Adipose tissue (tissue), 3 donors: ENCODE results near the gene FGF12. TPM values are rescaled to one million over a fixed set of nuclear protein-coding genes. Genes with fewer than 3 reads are reported as not detected.

Experiments
- H3K27ac ChIP-seq: one replicate; pipeline ENCODE4 v1.5.1; 2013; ENCODE audit warnings: low read depth, low read length
- WGBS, 3 donors: extraction: QIAGEN DNeasy Blood & Tissue Kit; methylation state at CpG; one replicate each; pipeline ENCODE4 v1.1.7; 2013; 5-methylcytosine and 5-hydroxymethylcytosine counted together
- polyA plus RNA-seq, 3 donors: library from polyadenylated mRNA; stranded (reverse); fragments of 200-250 nt; gene quantifications; one replicate each; pipeline ENCODE4 v1.2.3, GENCODE V29; 2013
- donor health status: healthy with polysubstance abuse.
- donor health status: Bipolar disorder and iron deficiency.
- donor health status: healthy.

The FGF12 gene
- polyA plus RNA-seq, 3 donors, result 0.79 to 5.9 (median 2.6) TPM

DNA sequence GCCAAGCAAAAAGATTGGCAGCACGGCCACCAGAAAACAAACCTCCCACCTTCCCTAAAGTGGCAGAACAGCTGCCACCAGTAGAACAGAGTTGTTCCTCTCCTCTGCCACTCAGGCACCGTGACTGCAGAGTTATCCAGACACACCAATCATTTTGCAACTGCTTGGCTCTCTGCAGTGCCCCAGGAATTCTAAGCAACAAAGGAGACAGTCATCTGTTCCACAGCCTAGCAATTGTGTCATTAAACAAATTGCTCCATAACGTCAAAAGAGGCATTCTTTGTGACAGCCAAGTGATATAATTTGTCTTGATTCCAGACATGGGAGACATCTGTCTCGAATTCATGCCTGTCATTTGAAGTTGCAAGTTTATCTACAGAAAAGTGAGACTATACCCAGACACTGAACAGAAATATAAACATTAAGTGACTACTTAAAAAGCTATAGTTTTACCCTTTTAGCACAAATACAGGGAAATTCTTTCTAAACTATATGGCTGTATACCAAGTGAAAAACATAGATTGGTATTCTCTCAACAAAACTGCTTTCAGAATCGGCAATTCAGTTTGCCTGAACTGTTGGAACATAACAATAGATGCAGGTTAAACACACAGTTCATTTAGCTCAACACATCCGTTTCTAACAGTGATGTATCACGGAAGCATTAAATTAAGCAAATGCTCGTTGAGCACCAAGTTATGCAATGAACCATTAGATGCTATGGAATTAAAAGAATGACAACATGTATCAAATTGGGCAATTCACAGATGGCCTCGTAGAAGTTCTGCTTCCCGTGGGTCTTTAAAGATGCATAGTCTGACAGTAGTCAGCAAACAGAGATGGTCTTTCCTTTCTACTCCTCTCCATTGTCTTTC is 281.3 kb downstream of the FGF12 start:
- WGBS, 3 donors, result 41 to 44% (median 44%) methylated on average over 10 of the region's 10 CpGs
- H3K27ac ChIP-seq, result no peak overlapping the region

DNA sequence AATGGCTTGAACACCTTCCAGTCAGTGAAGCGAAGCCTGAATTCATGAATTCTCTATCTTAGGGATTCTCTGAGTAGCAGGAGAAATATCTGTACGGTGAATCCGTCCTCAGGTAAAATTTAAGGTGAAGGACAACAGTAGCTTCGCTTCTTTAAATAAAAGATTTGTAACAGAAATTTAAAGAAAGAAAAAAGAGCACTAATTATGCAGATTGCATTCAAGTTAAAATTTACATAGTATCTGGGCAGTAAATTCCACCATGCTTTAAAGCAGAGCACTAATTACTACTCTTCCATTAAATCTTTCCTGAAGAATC is 282.6 kb downstream of the FGF12 start:
- H3K27ac ChIP-seq, result no peak overlapping the region
- 32 to 37% (median 37%) methylated on average over 4 of the region's 4 CpGs for WGBS, 3 donors

DNA sequence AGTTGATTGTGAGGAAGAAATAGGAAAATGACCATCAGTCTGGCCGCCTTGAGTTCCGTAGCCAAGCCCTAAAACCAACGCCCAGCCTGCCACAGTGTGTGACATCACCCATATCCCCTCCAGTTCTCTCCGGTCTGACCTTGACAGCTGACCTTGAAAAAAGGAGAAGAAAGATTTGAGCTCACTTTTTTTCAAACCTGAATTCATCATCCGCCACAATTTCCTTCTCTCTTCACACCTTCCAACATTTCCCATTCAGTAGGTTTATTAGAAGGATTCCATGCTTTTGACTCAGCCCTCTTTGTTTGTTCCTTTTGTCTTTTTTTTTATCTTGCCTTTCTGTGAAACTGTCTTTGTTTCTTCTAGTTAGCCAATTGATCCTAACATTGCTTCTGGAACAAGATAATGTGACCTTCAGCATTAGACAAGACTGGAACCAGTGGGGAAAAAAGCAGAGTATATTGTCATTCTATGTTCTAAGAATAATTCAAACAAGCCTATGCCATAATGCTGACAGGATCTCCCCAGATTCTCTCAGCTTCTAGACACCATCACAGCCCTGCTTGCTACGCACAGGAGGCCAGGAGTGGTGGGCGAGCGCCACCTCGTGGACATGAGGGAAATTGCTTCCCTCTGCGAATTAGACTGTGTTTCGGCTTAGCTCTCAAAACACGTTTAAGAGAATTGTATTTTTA is 283.1 kb downstream of the FGF12 start:
- WGBS, 3 donors, result 18 to 26% (median 18%) methylated on average over 12 of the region's 12 CpGs
- H3K27ac ChIP-seq, result no peak overlapping the region

DNA sequence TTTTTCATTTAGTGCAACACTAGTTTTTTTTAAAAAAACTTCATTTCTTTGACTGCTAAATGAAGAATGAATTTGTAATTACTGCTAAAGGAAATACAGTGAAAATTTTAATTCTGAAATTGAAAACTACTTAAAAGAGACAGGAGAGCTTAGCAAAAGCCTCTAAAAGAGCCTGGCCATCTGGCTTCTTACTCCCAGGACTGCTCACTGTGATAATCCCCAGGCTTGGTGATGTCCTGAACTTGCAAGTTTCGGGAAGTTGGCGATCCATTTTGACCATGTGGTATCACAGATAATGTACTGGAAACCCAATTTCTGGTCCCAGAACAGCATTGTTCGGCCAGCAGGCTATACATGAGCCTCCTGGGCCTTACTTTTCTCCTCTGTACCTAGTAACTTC is 292.1 kb downstream of the FGF12 start:
- 62 to 81% (median 71%) methylated on average over 3 of the region's 3 CpGs for WGBS, 3 donors
- H3K27ac ChIP-seq, result no peak overlapping the region

DNA sequence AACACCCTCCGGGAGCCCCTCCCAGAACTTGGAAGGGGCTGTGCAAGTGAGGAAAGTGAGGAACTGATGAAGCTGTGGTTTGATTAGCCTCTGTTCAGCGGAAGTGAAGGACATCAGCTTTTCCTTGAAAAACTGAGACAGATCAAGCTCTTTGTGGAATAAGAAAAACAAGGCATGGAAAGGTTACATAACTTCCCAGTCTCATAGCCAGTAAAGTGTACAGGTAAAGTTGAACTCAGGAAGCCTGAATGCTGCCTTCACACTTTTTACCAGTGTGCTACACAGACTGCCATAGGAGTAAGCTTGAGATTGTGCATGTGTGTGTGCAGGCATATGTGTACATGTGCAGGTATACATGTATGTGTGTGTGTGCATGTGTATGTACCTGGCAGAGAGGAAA is 293.2 kb downstream of the FGF12 start:
- WGBS, 3 donors, result 70 to 87% (median 79%) methylated on average over 2 of the region's 2 CpGs
- no peak overlapping the region for H3K27ac ChIP-seq

DNA sequence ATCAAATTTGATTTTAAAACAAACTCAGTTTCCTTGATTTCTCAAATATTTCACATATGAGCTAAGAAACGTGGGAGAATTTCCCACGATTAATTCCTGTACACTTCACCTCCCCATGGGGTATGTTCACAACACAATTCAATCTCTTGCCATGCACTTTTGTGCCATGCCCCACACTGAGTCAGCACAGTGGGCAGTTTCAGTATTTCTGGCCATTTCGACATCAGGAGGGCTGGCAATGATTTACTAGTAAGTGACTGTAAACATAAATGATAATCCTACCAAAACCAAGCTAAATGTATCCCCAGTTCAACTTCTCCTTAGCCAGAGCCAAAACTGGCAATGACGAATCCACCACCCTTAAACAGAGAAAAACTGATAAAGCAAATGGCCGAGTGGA is 293.6 kb downstream of the FGF12 start:
- 27 to 68% (median 67%) methylated on average over 5 of the region's 5 CpGs for WGBS, 3 donors
- no peak overlapping the region for H3K27ac ChIP-seq

DNA sequence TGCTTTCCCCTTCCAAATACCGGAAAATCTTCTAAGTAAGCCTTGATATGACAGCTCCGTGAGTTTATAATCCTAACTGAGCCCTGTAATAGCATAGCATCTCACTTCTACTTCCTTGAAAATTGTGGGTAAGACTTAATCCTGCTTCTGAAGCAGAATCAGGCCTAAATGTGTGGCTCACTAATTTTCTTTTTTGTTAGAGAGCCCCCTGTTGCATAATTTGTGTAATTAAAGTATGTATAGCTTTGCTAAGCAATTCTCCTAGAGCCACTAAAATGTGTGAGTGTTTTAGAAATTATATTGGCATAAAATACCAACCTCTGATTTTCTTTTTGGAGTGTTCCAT is 304.4 kb downstream of the FGF12 start:
- no peak overlapping the region for H3K27ac ChIP-seq
- WGBS, 3 donors, result 69 to 92% (median 80%) methylated on average over 2 of the region's 2 CpGs

DNA sequence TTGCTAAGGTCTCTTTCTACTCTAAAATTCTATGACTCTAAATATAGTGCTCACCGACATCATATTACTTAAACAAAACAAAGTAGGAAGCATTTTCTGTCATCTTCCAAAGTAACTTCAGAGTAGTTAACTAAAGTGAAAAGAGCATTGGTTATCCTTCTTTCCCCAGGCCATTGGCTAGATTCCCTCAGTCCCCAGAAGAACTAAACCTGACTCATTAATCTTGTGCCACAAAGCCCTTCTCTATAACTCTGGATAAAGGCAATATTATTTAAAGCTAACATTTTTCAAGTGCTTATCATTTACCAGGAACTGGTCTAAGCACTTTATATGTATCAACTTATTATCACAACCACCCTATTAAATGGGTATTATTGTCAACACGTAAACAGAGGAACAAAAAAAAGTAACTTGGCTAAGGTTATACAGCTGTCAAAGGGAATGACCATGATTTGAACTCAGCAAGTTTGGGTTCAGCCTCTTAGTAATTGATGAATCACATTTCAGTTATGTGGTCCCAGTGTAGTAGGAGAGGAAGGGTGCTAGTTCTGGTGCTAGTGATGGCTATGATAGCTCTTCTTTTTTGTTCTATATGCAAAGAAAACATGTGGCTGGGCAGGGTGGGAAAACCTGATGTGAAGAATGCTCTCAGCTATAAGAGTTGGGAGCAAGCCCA is 304.9 kb downstream of the FGF12 start:
- 62 to 83% (median 79%) methylated on average over 2 of the region's 2 CpGs for WGBS, 3 donors

DNA sequence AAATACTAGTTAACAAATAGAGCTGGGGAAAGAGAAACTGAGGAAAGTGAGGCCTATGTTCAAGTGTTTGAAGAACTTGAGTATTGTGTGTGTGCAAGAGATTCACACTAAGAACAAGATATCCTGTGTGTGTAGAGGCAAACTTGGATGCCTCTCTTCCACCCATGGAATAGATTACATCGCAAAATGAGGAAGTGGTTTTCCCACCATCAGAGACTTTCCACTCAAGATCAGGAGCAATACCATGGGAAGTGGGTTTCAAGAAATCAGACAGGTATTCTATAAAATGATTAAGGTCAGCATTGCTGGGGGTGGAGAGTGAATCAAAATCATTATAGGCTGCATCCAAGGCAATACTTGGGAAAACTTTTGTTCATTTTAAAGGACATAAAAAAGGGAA is 308.0 kb downstream of the FGF12 start:
- 58 to 94% (median 60%) methylated on average over 1 of the region's 1 CpG for WGBS, 3 donors
- no peak overlapping the region for H3K27ac ChIP-seq

More for the DNA sequence above, 304.9 kb downstream of the FGF12 start:
- H3K27ac ChIP-seq, result no peak overlapping the region

DNA sequence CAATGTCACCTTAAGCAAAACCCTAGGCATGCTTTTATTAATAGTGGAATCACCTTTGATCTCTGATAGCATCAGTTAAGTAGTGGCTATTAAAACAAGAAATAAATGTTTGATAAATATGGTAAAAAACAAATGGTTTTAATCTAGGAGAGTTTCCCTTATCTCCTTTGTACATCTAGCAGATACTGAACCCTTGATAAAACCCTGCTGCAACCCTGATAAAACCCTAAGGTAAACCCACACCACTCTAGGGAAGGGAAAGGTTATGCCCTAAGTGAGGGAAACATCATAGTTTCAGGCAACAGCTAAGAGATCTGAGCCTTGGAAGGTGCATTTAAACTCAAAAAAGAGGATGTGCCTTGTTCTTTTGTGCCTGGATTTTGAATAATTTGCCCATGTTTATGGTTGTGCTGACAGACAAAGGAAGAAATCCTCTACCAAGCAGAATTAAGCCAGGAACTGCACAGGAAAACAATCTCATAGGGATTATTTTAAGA is 309.7 kb downstream of the FGF12 start:
- H3K27ac ChIP-seq, result no peak overlapping the region

DNA sequence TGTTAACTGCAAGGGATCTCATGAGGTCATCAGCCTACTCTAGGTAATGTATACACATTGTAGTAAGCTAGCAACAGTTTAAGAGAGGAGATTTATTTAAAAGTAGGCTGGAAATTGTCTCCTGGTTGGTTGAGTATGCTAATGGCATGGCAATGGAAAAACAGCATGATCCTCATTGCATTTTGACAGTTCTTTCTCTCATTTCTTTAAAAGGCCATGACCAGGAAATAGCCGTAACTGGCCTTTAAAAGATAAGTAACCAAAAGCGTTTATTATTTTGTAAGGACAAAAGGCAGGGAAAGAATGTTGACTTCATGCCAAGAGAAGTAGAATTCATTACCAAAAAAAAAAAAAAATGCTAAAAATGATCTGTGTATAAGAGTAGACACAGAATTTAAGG is 310.3 kb downstream of the FGF12 start:
- 57 to 67% (median 62%) methylated on average over 2 of the region's 2 CpGs for WGBS, 3 donors
- no peak overlapping the region for H3K27ac ChIP-seq

DNA sequence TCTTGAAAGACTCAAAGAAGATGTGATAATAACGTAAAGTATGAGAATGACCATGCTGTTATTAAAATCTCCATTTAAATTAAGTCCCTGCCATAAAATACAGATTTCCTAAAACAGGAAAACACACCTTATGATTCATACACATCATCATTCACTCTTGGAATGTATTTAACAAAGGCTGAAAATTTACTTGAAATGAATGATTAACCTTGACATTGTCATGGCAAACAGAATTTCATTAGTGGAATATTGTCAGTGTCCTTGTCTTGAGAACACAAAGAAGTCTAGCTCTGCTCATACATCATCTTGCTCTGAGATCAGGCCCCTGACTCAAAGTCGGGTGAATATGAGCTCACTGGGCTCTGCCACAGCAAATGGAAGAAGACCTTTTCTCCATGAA is 313.9 kb downstream of the FGF12 start:
- no peak overlapping the region for H3K27ac ChIP-seq
- WGBS, 3 donors, result 80 to 91% (median 82%) methylated on average over 2 of the region's 2 CpGs

DNA sequence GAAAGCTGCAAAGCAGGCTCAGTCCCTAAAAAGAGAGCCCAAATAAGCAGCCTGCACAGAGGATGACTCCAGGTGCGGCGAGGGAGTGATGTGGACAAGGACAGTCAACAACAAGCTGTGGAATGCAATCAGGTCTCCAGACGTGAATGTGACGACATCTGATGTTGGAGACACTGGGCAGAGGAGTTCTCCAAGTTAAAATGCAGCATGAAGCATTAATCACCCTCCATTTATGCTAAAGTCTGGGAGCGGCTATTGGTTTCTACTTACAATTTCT is 316.7 kb downstream of the FGF12 start:
- no peak overlapping the region for H3K27ac ChIP-seq
- WGBS, 3 donors, result 77 to 83% (median 81%) methylated on average over 5 of the region's 5 CpGs

DNA sequence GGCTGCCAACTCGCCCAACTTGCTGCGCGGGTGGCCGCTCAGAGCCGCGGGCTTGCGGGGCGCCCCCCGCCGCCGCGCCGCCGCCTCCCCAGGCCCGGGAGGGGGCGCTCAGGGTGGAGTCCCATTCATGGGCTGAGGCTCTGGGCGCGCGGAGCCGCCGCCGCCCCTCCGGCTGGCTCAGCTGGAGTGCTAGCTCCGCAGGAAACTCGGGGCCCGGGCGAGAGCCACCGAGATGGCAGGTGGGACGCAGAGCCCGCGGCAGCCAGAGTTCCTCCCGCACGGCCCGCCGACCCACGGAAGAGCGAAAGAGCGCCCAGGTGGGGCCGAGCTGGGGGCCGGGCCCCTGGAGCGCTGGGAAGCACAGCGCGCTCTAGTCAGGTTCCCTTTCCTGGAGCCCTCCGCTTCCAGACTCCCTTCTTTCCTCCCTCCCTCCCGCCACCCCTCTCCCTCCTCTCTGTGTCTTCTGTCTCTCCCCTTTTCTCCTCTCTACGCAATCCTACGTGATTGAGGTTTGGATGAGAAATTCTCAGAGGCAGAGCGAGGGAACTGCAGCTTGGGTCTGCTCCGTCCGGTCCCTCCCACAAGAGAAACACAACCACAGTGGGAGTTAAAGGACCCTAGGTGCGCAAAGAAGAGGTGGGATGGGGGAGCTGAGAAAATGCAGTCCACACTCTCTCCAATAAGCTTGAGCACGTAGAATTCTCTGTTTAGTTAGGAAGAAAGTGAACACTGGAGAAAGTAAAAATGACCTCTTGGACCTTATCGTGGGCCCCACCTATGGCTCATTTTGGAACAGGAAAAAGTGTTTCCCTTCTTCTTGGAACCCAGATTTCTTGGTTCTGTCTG is 317.3 kb downstream of the FGF12 start:
- H3K27ac ChIP-seq, result no peak overlapping the region
- WGBS, 3 donors, result 1 to 4% (median 1%) methylated on average over 28 to 53 of the region's 53 CpGs

DNA sequence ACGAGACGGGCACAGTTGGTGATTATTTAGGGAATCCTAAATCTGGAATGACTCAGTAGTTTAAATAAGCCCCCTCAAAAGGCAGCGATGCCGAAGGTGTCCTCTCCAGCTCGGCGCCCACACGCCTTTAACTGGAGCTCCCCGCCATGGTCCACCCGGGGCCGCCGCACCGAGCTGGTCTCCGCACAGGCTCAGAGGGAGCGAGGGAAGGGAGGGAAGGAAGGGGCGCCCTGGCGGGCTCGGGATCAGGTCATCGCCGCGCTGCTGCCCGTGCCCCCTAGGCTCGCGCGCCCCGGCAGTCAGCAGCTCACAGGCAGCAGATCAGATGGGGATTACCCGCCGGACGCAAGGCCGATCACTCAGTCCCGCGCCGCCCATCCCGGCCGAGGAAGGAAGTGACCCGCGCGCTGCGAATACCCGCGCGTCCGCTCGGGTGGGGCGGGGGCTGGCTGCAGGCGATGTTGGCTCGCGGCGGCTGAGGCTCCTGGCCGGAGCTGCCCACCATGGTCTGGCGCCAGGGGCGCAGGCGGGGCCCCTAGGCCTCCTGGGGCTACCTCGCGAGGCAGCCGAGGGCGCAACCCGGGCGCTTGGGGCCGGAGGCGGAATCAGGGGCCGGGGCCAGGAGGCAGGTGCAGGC is 318.0 kb downstream of the FGF12 start:
- 0 to 1% (median 1%) methylated on average over 58 to 61 of the region's 61 CpGs for WGBS, 3 donors
- no peak overlapping the region for H3K27ac ChIP-seq

DNA sequence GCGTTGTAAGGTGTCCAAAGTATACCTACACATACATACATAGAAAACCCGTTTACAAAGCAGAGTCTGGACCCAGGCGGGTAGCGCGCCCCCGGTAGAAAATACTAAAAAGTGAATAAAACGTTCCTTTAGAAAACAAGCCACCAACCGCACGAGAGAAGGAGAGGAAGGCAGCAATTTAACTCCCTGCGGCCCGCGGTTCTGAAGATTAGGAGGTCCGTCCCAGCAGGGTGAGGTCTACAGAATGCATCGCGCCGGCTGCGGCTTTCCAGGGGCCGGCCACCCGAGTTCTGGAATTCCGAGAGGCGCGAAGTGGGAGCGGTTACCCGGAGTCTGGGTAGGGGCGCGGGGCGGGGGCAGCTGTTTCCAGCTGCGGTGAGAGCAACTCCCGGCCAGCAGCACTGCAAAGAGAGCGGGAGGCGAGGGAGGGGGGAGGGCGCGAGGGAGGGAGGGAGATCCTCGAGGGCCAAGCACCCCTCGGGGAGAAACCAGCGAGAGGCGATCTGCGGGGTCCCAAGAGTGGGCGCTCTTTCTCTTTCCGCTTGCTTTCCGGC is 318.6 kb downstream of the FGF12 start:
- WGBS, 3 donors, result 0 to 2% (median 1%) methylated on average over 33 to 41 of the region's 41 CpGs
- H3K27ac ChIP-seq, result no peak overlapping the region

DNA sequence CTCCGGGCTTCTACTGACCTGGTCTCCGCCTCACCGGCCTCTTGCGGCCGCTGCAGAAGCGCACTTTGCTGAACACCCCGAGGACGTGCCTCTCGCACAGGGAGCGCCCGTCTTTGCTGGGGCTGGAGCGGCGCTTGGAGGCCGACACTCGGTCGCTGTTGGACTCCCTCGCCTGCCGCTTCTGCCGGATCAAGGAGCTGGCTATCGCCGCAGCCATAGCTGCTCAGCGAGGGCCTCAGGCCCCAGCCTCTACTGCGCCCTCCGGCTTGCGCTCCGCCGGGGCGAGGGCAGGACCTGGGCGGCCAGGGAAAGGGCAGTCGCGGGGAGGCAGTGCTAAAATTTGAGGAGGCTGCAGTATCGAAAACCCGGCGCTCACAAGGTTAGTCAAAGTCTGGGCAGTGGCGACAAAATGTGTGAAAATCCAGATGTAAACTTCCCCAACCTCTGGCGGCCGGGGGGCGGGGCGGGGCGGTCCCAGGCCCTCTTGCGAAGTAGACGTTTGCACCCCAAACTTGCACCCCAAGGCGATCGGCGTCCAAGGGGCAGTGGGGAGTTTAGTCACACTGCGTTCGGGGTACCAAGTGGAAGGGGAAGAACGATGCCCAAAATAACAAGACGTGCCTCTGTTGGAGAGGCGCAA is 319.2 kb downstream of the FGF12 start:
- H3K27ac ChIP-seq, result no peak overlapping the region
- WGBS, 3 donors, result 2 to 20% (median 2%) methylated on average over 50 of the region's 50 CpGs

DNA sequence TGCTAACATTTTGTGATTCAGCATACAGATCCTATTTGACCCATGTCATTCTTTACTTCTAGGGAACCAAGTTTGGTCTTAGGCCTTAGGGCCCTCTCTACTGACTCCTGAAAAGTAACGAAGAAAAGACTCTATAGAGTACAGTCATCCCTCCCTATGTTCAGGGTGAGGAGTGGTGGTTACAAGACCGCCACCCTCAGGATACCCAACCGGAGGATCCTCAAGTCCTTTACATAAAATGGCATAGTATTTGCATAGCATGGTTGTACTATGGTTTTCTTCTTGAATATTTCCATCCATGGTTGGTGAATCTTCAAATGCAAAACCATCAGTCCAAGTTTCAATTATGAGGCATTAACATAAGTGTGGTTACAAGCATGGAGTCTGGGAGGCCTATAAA is 327.6 kb downstream of the FGF12 start:
- 90 to 98% (median 91%) methylated on average over 3 of the region's 3 CpGs for WGBS, 3 donors
- H3K27ac ChIP-seq, result no peak overlapping the region
